Activated CD4-positive, alpha-beta T cell treated with anti-CD3 and anti-CD28 coated beads, Interleukin-2, amount 50 U/mL, for 1 hour (primary cell): ENCODE results near the gene DOCK6.

Experiments used
- DNase-seq: peaks from one replicate; pipeline ENCODE4 v3.0.0-alpha.2; 2020

DOCK6 gene, protein sequence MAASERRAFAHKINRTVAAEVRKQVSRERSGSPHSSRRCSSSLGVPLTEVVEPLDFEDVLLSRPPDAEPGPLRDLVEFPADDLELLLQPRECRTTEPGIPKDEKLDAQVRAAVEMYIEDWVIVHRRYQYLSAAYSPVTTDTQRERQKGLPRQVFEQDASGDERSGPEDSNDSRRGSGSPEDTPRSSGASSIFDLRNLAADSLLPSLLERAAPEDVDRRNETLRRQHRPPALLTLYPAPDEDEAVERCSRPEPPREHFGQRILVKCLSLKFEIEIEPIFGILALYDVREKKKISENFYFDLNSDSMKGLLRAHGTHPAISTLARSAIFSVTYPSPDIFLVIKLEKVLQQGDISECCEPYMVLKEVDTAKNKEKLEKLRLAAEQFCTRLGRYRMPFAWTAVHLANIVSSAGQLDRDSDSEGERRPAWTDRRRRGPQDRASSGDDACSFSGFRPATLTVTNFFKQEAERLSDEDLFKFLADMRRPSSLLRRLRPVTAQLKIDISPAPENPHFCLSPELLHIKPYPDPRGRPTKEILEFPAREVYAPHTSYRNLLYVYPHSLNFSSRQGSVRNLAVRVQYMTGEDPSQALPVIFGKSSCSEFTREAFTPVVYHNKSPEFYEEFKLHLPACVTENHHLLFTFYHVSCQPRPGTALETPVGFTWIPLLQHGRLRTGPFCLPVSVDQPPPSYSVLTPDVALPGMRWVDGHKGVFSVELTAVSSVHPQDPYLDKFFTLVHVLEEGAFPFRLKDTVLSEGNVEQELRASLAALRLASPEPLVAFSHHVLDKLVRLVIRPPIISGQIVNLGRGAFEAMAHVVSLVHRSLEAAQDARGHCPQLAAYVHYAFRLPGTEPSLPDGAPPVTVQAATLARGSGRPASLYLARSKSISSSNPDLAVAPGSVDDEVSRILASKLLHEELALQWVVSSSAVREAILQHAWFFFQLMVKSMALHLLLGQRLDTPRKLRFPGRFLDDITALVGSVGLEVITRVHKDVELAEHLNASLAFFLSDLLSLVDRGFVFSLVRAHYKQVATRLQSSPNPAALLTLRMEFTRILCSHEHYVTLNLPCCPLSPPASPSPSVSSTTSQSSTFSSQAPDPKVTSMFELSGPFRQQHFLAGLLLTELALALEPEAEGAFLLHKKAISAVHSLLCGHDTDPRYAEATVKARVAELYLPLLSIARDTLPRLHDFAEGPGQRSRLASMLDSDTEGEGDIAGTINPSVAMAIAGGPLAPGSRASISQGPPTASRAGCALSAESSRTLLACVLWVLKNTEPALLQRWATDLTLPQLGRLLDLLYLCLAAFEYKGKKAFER (N-terminal part only)

DNA sequence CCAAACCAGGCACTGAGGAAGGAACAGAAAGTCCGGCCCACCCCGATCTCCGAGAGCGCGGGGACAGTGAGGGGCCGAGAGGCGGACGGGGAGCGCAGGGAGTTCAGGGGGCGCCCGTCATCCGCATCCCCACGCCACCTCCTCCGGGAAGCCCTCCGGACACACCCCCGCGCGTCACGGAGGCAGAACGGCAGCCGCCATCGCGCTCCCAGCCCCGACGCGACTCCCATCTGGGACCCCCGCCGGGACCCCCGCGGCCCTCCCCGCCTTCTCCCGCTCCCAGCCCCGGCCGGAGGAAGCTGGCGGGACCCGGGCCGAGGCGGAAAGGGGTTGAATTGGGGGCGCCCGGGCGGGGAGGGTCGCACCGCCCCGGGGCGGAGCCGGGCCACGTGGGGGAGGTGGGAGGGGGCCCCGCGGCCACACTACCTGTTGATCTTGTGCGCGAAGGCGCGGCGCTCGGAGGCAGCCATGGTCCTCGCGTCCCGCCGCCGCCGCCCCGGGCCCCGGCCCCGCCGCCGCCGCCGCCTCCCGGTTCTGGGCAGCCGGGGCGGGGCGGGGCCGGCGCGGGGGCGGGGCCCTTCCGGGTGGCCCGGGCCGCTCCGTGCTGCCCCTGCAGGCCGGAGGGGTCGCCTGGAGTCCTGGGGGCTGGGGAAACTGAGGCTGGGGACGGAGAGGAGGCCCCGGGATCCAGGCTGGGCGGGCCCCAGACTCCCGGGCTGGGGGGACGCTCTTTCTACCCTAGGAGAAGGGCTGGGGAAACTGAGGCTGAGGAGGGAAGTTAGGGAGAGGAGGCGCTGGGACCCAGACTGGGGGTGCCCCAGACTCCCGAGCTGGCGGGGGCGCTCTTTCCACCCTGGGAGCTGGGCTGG is at the start of gene DOCK6:
TSS of gene DOCK6 (minus strand) at position 554 of the 869 bp plus-strand sequence. CDS start at position 470, 84 bp downstream.
- peak; percentile 14 for DNase-seq

DNA sequence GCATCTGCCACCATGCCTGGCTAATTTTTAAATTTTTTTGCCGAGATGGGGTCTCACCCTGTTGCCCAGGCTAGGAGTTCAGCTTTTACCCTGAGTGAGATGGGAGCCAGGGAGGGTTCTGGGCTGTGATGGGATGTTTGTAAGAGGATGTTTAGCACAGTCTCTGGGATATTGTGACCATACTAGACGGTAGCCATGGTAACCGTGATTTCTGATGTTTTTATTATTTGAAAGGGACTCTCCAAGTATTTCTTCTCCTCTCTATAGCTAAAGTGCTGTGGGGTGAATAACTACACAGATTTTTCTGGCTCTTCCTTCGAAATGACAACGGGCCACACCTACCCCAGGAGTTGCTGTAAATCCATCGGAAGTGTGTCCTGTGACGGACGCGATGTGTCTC is 44.0 kb upstream of the DOCK6 start:
- DNase-seq = no peak

DNA sequence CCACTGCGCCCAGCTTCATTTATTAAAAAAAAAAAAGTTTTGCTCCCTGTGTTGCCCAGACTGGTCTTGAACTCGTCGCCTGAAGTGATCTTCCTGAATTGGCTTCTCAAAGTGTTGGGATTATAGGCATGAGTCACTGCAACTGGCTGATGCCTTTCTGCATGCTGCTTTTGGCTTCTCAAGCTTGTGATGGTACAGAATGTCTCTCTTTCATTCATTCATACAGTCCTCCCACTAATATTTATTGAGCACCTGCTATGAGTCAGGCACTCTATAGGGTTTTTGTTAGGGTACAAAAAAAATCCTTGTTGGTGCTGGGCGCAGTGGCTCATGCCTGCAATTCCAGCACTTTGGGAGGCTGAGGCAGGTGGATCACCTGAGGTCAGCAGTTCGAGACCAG is 42.6 kb upstream of the DOCK6 start:
- no peak for DNase-seq

DNA sequence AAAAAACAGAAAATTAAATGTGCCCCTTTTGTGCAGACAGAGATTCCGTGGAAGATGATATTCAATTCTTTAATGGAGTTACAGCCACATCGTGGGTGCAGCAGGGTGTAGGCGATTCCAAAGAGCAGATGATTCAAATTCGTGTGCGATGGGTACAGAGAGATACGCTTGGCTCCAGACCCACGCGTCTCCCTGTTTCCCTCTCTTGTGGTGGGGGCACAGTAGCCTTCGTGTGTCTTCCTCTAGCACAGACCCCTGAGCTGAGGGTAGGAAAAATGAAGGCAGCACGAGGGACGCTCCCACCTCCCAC is 38.4 kb upstream of the DOCK6 start:
- DNase-seq = no peak

DNA sequence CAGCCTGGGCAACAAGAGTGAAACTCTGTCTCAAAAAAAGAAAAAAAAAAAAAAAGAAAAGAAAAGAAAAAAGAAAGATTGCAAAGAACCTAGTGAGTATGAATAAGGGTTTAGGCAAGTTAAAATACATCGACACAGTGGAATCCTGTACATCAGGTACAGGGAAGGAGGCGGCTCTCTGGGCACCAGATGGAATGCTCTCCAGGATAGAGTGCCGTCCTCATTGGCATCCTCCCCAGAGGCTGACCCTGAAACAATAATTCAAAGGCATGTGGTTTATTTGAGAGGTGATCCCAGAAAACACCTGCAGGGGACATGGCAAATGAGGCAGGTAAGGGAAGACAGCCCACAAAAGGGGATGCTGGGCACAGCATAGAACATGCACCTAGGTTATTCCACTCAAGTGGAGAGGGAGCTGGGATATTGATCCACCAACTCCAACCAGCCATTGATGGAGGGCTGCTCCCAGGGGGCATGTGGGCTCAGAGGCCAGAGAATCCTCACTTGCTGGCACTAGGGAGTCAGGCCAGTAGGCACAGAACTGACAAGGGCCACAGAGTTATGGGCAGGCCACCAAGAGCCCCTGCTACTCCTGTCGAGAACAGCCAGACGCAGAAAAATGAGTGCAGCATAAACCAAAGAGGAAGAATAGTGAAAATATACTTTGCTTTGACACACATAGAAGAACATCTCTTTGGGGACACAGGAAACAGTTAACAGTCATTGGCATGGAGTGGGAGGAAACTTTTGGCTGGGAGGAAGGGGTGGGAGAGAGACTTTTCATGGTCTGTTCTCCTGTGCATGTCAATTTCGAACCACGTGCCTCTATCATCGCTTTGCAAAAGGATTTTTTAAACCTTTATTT is 37.9 kb upstream of the DOCK6 start:
- no peak for DNase-seq

DNA sequence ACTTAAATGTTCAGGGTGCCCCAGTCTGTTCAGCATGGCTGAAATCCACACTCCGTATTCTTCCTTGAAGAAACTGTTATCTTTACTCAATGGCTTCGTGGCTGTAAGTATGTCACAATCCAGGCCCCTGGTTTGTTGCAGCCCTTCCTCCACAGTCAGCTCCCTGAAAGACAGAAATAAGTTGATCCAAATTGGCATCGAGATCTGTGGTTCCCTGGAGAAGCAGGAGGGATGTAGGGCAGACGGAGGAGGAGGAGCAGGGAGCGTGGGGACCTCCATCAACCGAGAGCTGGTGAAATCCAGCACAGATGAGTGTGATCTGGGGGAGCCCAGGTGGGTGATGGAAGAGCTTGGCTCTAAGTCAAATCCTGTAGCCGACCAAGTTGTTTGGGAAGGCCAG is 33.9 kb upstream of the DOCK6 start:
- DNase-seq = no peak

DNA sequence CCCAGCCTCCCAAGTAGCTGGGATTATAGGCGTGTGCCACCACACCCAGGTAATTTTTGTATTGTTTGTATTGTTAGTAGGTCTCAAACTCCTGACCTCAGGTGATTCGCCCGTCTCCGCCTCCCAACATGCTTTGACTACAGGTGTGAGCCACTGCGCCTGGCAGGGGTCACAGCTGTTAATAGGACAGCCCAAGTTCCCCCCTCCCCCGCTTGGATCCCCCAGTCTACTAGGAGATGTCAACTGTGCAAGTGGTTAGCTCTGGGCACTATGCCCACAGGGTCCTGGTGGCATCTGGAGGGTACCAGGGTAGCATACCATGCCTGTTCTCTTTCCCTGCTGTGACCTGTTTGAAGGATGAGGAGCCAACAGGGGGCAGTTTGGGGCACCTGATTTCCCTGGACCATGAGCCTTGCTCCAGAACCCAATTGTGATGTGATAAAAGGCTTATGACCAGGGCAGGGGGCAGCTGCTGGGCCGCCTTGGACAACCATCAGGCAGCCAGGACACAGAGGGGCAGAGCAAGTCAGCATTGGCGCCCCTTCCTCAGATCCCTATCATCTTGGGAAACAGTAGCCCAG is 33.4 kb upstream of the DOCK6 start, which contains the start of gene TSPAN16:
TSS of gene TSPAN16 (plus strand) at position 496 of the 581 bp plus-strand sequence. CDS start 138 bp downstream, outside the sequence.
- DNase-seq = no peak

DNA sequence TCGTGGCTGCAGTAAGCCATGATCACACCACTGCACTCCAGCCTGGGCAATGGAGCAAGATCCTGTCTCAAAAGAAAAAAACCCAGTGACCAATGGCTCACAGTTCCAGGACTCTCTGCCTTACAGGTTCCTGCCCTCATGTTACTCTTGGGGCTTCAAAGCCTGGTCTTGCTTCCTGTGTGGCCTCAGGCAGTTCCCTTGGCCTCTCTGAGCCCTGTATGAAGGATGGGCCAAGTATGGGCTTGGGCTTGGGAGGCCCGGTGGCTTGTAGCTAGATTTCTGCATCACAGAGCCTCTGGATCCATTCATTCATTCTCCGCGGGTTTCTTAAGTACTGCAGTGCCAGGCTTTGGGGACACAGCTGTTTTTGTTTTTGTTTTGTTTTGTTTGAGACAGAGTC is 32.9 kb upstream of the DOCK6 start:
- no peak for DNase-seq

DNA sequence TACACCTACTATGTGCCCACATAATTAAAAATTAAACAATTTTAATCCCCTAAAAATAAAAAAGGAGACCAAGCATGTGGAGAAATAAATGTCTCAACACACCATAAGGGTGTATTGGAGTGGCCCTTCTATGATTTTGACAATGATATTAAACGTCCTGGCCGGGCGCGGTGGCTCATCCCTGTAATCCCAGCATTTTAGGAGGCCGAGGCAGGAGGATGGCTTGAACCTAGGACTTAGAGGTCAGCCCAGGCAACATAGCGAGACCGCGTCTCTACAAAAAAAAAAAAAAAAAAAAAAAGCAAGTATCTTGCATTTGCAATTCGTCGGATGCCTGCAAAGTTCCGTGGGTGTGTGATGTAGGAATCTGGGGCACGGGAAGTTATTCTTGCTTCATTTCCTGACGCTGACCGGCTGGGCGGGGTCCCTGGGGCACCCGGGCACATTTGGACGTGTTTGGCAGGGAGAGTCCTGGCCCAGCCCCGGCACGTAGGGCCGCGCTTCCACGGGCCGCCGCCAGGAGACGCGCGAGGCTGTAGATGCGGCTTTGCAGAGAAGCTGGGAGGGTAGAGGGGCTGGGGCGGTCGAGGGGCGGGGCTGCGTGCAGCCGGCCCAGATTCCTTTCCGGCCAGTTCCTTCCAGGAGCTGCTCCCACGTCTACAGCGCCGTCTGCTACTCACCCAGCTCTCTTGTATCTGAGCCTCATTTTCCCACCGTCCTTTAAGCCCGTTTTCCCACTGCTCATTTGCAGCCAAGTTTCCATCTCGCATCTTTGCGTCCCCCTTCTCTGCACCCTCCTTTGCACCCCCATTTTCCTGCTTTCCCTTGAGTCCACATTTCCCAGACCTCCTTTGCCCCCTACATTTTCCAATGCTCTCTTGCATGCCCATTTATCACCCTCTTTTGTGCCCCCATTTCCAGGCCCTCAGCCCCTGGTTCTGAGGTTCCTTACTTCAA is 31.4 kb upstream of the DOCK6 start:
- DNase-seq = peak; percentile 75

DNA sequence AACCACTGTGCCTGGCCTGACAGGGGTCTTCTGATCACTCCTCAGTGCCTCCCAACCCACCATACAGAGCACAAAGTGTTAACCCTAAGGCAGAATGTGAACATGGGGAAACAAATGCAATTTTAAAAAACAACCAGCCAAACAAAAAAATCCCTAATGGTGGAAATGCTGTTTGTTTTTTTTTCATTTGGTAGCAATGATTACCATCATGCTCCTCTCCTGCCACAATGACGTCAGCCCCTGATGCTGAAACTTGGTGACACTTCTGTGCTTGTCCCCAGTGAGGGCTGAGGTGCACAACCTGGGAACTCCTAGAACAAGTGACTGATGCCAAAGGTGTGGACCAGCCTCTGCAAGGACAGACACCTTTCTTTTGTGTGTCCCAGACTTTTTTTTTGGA is 29.7 kb upstream of the DOCK6 start:
- no peak for DNase-seq

DNA sequence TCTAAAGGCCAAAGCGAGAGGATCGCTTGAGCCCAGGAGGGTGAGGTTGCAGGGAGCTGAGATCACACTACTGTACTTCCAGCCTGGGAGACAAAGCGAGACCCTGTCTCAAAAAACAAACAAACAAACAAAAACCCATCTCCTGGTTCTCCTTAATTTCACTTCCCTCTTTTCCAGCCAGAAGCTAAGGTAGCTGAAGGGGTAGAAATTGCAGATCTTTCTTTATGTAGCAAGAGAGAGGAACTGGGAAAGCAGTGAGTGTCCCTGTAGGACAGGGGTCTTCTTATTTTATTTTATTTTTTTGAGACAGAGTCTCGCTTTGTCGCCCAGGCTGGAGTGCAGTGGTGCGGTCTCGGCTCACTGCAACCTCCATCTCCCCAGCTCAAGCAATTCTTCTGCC is 29.1 kb upstream of the DOCK6 start:
- DNase-seq = no peak

DNA sequence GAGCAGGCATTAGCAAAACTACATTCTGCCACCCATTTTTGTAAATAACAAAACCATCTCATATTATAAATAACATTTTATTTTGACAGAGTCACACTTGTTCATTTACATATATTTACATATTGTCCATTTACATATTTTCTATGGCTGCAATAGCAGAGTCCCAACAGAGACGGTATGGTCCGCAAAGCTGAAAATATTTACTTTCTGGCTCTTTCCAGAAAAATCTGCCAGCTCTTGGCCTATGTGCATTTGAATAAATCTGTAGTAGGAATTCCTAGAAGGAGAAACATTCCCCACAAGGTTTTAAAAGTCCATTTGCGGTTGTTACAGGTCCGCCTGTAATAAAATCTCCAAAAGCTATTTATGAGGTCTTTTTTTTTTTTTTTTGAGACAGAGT is 27.9 kb upstream of the DOCK6 start:
- DNase-seq = no peak

DNA sequence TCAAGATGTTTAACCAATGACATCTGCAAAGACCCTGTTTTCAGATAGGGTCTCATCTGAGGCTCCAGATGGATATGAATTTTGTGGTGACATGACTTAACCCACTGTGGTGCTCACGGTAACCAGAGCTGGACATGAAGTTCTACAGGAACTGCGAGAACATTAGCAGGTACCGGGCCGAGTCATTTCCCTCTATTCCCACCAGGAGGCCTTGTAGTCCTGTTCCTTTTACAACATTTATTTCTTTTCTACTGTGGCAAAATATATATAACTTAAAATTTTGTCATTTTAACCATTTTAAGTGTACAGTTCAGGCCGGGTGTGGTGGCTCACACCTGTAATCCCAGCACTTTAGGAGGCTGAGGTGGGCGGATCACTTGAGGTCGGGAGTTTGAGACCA is 26.0 kb upstream of the DOCK6 start:
- no peak for DNase-seq

DNA sequence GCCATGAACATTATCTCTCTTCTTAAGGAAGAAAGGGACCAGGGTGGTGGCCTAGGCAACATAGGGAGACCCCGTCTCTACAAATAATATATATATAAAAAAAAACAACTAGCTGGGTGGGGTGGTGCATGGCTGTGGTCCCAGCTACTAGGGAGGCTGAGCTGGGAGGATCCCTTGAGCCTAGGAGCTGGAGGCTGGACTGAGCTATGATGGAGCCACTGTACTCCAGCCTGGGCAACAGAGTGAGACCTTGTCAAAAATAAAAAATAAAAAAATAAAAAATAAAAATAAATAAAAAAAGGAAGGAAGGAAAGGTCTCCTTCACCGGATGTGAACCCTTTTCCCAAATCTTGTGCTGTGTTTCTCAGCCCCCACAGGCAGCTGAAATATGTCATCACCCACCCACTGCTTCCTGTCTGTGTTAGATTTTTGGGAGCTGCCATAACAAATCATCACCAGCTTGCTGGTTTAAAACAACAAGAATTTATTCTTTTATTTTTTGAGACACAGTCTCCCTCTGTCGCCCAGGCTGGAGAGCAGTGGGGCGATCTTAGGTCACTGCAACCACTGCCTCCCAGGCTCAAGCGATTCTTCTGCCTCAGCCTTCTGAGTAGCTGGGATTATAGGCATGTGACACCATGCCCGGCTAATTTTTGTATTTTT is 24.1 kb upstream of the DOCK6 start:
- no peak for DNase-seq

DNA sequence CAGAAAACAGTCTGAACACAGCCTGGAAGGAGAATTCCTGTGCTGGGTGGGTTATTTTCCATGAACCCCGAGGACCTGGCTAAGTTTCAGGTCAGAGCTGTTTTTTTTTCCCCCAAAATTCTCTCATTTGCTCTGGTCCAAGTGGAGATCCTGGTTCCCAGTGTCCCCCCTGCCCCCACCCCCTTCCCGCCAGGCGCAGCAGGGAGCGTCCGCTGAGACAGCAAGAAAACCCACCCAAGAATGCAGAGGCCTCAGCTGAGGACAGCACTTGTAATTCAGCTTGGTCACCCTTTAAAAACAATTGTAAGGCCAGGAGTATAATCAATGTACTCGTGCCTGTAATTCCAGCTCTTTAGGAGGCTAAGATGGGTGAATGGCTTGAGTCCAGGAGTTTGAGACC is 22.2 kb upstream of the DOCK6 start:
- no peak for DNase-seq

DNA sequence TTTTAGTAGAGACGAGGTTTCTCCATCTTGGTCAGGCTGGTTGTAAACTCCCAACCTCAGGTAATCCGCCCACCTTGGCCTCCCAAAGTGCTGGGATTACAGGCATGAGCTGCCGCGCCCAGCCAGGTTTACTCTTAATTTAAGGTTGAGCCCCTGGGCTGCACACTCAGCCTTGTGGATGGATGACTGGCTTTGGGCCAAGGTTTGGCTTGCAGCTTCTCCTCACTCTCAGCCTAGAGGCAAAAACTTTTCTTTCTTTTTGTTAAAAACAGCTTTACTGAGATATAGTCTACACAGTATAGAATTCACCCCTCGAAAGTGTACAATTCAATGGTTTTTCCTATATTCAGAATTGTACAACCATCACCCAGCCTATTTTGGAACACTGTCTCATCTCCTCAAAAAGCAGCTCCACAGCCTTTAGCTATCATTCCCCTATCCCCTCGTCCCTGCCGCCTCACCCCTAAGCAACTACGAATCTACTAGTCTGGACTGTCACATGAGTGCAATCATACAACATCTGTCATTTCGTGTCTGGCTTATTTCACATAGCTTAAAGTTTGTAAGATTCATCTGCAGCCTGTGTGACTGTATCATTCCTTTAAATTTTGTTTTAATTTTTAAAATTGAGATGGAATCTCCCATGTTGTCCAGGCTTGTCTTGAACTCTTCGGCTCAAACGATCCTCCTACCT is 19.2 kb upstream of the DOCK6 start:
- DNase-seq = no peak

DNA sequence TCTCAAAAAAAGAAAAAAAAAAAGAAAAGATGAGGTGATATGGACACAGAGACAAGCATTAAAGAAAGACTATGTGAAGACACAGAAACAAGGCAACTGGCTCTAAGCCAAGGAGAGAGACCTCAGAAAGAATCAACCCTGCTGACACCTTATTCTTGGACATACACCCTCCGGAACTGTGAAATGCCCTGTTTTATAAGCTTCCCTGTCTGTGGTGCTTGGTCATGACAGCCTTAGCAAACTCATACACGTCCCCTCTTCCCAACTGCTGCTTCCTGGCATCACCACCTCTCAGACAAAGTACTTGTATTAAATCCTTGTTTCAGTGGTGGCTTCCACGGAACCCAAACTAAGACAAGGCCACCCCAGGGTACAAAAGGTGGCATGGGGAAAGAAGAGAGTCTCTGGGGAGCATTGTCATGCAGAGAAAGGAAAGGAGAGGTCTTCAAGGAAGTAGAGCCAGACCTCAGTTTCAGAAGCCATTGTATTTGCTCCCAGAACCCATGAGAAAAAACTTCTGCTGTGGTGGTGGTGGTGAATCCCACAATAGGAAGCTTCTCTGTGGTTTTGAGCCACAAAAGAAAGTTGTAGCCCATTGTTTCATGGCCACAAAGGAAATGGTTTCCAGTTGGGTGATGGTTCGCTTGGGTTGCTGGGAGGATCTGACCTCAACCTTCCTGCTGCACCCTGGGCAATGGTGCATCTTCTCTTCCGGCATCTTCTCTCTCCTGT is 17.3 kb upstream of the DOCK6 start:
- DNase-seq = peak; percentile 16

DNA sequence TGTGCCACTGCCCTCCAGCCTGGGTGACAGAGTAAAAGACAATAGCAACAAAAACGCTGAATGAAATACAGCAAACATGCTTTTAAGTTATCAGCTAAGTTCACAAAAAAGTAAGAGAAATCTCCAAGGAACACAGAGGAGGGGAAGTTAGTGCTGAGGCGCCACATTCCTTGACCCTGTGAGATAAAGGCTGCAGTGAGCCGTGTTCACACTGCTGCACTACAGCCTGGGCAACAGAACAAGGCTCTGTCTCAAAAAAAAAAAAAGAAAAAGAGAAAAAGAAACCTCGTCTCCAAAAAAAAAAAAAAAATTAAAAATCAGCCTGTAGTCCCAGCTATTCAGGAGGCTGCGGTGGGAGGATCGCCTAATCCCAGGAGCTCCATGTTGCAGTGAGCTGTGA is 16.3 kb upstream of the DOCK6 start:
- no peak for DNase-seq
